ENCODE results near the gene LACC1. TPM values are rescaled to one million over a fixed set of nuclear protein-coding genes. Genes with fewer than 3 reads are reported as not detected.

LACC1 gene
- total and polyA plus RNA-seq, 2 of the 8 experiments (the other 6 are each of a cell fraction or from before 2014, with no cell fraction given): 0.57 to 3.6 TPM

DNA sequence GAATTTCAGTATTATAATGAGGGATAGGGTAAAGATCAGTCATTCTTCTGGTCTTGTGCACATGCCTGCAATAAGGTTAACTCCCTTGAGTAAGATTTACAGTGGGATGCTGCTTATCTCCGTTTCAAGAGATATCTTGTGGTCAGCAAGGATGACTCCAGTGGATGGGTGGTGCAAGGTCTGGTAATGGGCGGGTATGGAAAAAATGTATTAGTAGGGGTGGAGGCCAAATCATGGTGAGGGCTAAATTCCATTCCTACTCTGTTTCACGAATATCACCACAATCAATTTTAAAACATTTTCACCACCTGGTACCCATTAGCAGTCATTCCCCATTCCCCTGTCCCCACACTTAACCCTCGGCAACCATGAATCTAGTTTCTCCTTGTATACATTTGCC, 40.8 kb upstream of the LACC1 start:
- H2BK5ac ChIP-seq (ENCODE audit: low read depth, low read length): no peak overlapping the region
- no peak overlapping the region for H3K4me2 ChIP-seq (ENCODE audit: insufficient read depth in 1 of 2, low read depth in 2 of 2, low read length in 2 of 2)
- no peaks in the 10 kb centered on the region for H3K9me3 ChIP-seq (ENCODE audit: insufficient read depth in 2 of 2, low read depth in 1 of 2, low read length in 1 of 2)
- ChIA-PET CTCF (ENCODE audit: partially characterized antibody) (no interaction called here), POLR2A (ENCODE audit: partially characterized antibody) (no interaction called here)
- H3K4ac ChIP-seq (replicated peaks; ENCODE audit: insufficient read length, low read depth, low read length): no peak overlapping the region
- no peaks in the 10 kb centered on the region for H3K23me2 ChIP-seq (ENCODE audit: low read depth, low read length)
- H3K27me3 ChIP-seq (replicated peaks in 1 of 4; ENCODE audit: control insufficient read depth in 3 of 4, extremely low read depth in 1 of 4, insufficient read depth in 3 of 4, low read length in 3 of 4): no peaks in the 10 kb centered on the region
- H3K4me1 ChIP-seq (replicated peaks in 1 of 4; ENCODE audit: control insufficient read depth in 3 of 4, insufficient read depth in 4 of 4, low read length in 3 of 4): no peaks in the 10 kb centered on the region
- DNase-seq (ENCODE audit: low read depth in 1 of 2, low spot score in 2 of 2) (no peak), FAIRE-seq (no peak)
- no peaks in the 10 kb centered on the region for H4K20me1 ChIP-seq (replicated peaks in 1 of 2; ENCODE audit: control insufficient read depth in 1 of 2, insufficient read depth in 2 of 2, low read length in 2 of 2)
- no peak overlapping the region for H2BK15ac ChIP-seq (ENCODE audit: low read length)
- no peak for TF ChIP-seq MAX (IDR thresholded peaks at IDR 0.05)
- TF ChIP-seq EP300 (IDR thresholded peaks at IDR 0.05; ENCODE audit: borderline replicate concordance in 1 of 2, low read depth in 2 of 2, low read length in 2 of 2): no peak
- no peak overlapping the region for H3K14ac ChIP-seq (ENCODE audit: insufficient read length)
- no peak overlapping the region for H4K91ac ChIP-seq (replicated peaks; ENCODE audit: insufficient read length, low read length)
- no peak overlapping the region for H3K9ac ChIP-seq (replicated peaks in 1 of 4; ENCODE audit: extremely low read depth in 1 of 4, low read depth in 3 of 4, low read length in 3 of 4)
- H4K5ac ChIP-seq (ENCODE audit: insufficient read length, low read depth, low read length): no peak overlapping the region
- H2AK5ac ChIP-seq (ENCODE audit: low read depth, low read length): no peak overlapping the region
- no peak overlapping the region for H4K8ac ChIP-seq (ENCODE audit: extremely low read depth, insufficient read depth, low read length)
- no peak overlapping the region for H2BK12ac ChIP-seq (ENCODE audit: low read depth, low read length)
- H3K79me2 ChIP-seq (ENCODE audit: control insufficient read depth in 1 of 2, insufficient read depth in 2 of 2, low read length in 2 of 2): no peaks in the 10 kb centered on the region
- H3K27ac ChIP-seq (ENCODE audit: low read depth, low read length): no peak overlapping the region
- no peak overlapping the region for H3K56ac ChIP-seq (replicated peaks; ENCODE audit: insufficient read length, low read depth, low read length)
- no peak overlapping the region for H2AFZ ChIP-seq (ENCODE audit: low read length)
- H2BK120ac ChIP-seq (replicated peaks; ENCODE audit: low read depth, low read length): no peak overlapping the region
- no peak overlapping the region for H3K18ac ChIP-seq (ENCODE audit: extremely low read depth, low read length)
- no peaks in the 10 kb centered on the region for H3K79me1 ChIP-seq (ENCODE audit: low read depth, low read length)
- no peak overlapping the region for H3K23ac ChIP-seq (ENCODE audit: insufficient read length)
- H3K36me3 ChIP-seq (ENCODE audit: control insufficient read depth in 2 of 4, insufficient read depth in 4 of 4, low read length in 3 of 4): no peaks in the 10 kb centered on the region
- WGBS, 2 experiments (ENCODE audit: extremely low coverage in 1 of 2, insufficient coverage in 1 of 2, insufficient read length in 1 of 2, insufficient replicate concordance in 2 of 2, low coverage in 1 of 2, low lambda C conversion rate in 2 of 2, missing lambda C conversion rate in 1 of 2): 94% methylated on average over 4 of the region's 4 CpGs; no CpG with 5 or more reads in 1 of the 2 experiments
- H2BK20ac ChIP-seq (ENCODE audit: low read length): no peak overlapping the region
- H3K4me3 ChIP-seq (ENCODE audit: extremely low read depth in 1 of 4, insufficient read depth in 2 of 4, low read depth in 3 of 4, low read length in 4 of 4): no peak overlapping the region
